Spleen (tissue), 11 donors: ENCODE measurements around the gene PKD1. TPM values are rescaled to one million over a fixed set of nuclear protein-coding genes. Genes with fewer than 3 reads are reported as not detected.

Experiments
- DNase-seq: peaks from one replicate; pipeline ENCODE4 v3.0.0-alpha.2; 2020
- H3K27ac ChIP-seq, 8 donors: fragments of 200-600 bp; sonication (generic) in 7 of 8; 1 replicate in 4 of 8; 2 replicates in 4 of 8; pipeline versions ENCODE4 v1.5.0 to v1.8.0; 2016 to 2021; ENCODE audit warnings: inconsistent platforms in 4 of 8, mild to moderate bottlenecking in 4 of 8, moderate library complexity in 1 of 8
- H3K27me3 ChIP-seq, 7 donors: fragments of 200-600 bp; sonication (generic) in 6 of 7; replicated peaks in 1 of 7; 1 replicate in 4 of 7; 2 replicates in 3 of 7; pipeline versions ENCODE4 v1.5.0 to v1.8.0; 2016 to 2021; ENCODE audit warnings: inconsistent platforms in 3 of 7, mild to moderate bottlenecking in 1 of 7
- H3K36me3 ChIP-seq, 6 donors: fragments of 200-600 bp; sonication (generic) in 5 of 6; 1 replicate in 4 of 6; 2 replicates in 2 of 6; pipeline versions ENCODE4 v1.5.0 to v1.8.0; 2016 to 2021; ENCODE audit warnings: inconsistent platforms in 2 of 6
- H3K4me1 ChIP-seq, 6 donors: fragments of 200-600 bp; sonication (generic) in 5 of 6; 1 replicate in 3 of 6; 2 replicates in 3 of 6; pipeline versions ENCODE4 v1.5.0 to v1.8.0; 2016 to 2021; ENCODE audit warnings: inconsistent platforms in 3 of 6
- H3K4me3 ChIP-seq, 8 donors: fragments of 200-600 bp; sonication (generic) in 7 of 8; 1 replicate in 4 of 8; 2 replicates in 4 of 8; pipeline versions ENCODE4 v1.5.0 to v1.8.0; 2016 to 2021; ENCODE audit warnings: inconsistent platforms in 4 of 8, mild to moderate bottlenecking in 4 of 8, moderate library complexity in 2 of 8
- H3K9me3 ChIP-seq, 8 donors: fragments of 200-600 bp; sonication (generic) in 7 of 8; 1 replicate in 4 of 8; 2 replicates in 4 of 8; pipeline versions ENCODE4 v1.5.0 to v1.8.0; 2016 to 2021; ENCODE audit warnings: inconsistent platforms in 4 of 8
- CTCF ChIP-seq, 11 experiments: fragments of 200-600 bp in 7 of 11; fragments of 450-650 bp in 4 of 11; sonication (generic) in 4 of 11; IDR thresholded peaks in 8 of 11; conservative IDR thresholded peaks in 3 of 11; 1 replicate in 7 of 11; 2 replicates in 4 of 11; pipeline versions ENCODE4 v1.4.0 to v1.8.0; 2016 to 2021; ENCODE audit warnings: antibody characterized with exemption in 11 of 11, inconsistent platforms in 4 of 11, mild to moderate bottlenecking in 1 of 11
- POLR2A ChIP-seq, 3 donors: fragments of 450-650 bp; IDR thresholded peaks; one replicate each; pipeline ENCODE4 v1.5.1; 2017; ENCODE audit warnings: antibody characterized with exemption in 3 of 3, mild to moderate bottlenecking in 1 of 3
- POLR2AphosphoS5 ChIP-seq, 3 donors: sonication (generic); formaldehyde crosslinking; IDR thresholded peaks; one replicate each; pipeline ENCODE4 v1.5.1; 2017; ENCODE audit warnings: antibody characterized with exemption in 3 of 3
- WGBS, 5 donors: extraction: QIAGEN DNeasy Blood & Tissue Kit in 3 of 5; methylation state at CpG; one replicate each; pipeline versions ENCODE4 v1.1.5 to v1.1.7; 2013 to 2018; 5-methylcytosine and 5-hydroxymethylcytosine counted together
- intact Hi-C: fragments of 100-400 bp; cut with DNase I; formaldehyde crosslinking; loops from one replicate; pipeline ENCODE4 v1.15.0; 2023; ENCODE audit warnings: low total_unique reads
- polyA plus RNA-seq, 3 donors: library from polyadenylated mRNA; stranded (reverse); fragments of 200-250 nt; gene quantifications; one replicate each; pipeline ENCODE4 v1.2.1, GENCODE V29; 2013
- total RNA-seq, 7 donors: library from RNA; depleted of rRNA in 3 of 7; stranded (reverse); fragments of >200 nt in 3 of 7; fragmentation: NEBNext Ultra II Directional in 4 of 7; extraction: Animal tissue kit (Norgen Biotek cat#: 25700) in 4 of 7; gene quantifications; one replicate each; pipeline versions ENCODE4 v1.1.0 to v1.2.1, GENCODE V29; 2016 to 2021
- donor health status: healthy with polysubstance abuse.
- donor health status: DM: no; HTN: no; CAD: no; lungs with moderate emphysema.
- donor health status: DM: no; HTN: no; CAD: no.
- donor health status: Bipolar disorder and iron deficiency.
- donor health status: healthy.
- donor health status: DM: no; HTN: no; CAD: no.
- donor health status: DM: yes; HTN: yes; CAD: no.

PKD1 gene
- total and polyA plus RNA-seq, 10 donors, result 14.0 to 124 (median 79.8) TPM

DNA sequence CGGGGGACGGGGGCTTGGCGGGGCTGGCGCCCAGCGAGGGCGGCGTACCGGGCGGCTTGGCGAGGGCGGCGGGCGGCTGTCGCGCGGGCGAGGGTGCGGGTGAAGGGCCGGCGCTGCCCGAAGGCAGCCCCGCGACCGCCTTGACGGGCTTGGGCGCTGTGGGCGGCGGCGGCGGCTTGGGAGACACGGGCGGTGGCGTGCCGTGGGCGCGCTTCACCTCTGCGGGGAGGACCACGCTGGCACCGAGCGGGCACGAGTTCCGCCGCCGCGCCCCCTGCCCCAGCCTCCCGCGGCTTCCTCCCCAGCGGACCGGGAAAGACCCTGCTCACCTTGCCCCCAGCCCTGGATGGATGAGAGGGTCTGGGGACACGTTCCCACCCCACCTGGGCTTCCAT, 43.4 kb upstream of the PKD1 start:
- TF ChIP-seq CTCF (IDR thresholded peaks at IDR 0.05 in 8 of 11, conservative IDR thresholded peaks at IDR 0.05 in 3 of 11), result no peak
- no peak for TF ChIP-seq POLR2AphosphoS5 (IDR thresholded peaks at IDR 0.05)
- TF ChIP-seq POLR2A (IDR thresholded peaks at IDR 0.05), result no peak
- Histone ChIP-seq H3K36me3 (peaks cover 2 to 49% (median 40%) of the 10 kb centered on the region in 6 donors), H3K4me1 (peaks cover 0 to 17% (median 4%) of the 10 kb centered on the region in 6 donors), H3K27ac (no peak overlapping the region), H3K27me3 (no peaks in the 10 kb centered on the region), H3K9me3 (peaks cover 0 to 6% (median 0%) of the 10 kb centered on the region in 8 donors), H3K4me3 (no peak overlapping the region)
- 41 to 68% (median 60%) methylated on average over 2 to 50 of the region's 50 CpGs for WGBS, 5 donors
- intact Hi-C loops, result no loop called here
- DNase-seq, result no peak

- DNase-seq, result no peak
- Histone ChIP-seq H3K27ac (no peak overlapping the region), H3K4me3 (no peak overlapping the region), H3K27me3 (no peaks in the 10 kb centered on the region), H3K4me1 (peaks cover 0 to 23% (median 7%) of the 10 kb centered on the region in 6 donors), H3K36me3 (peaks cover 4 to 55% (median 46%) of the 10 kb centered on the region in 6 donors), H3K9me3 (peaks cover 0 to 6% (median 0%) of the 10 kb centered on the region in 8 donors)
- WGBS, 5 donors, result 29 to 58% (median 42%) methylated on average over 50 to 106 of the region's 106 CpGs
- TF ChIP-seq POLR2A (IDR thresholded peaks at IDR 0.05) (no peak), POLR2AphosphoS5 (IDR thresholded peaks at IDR 0.05) (peak in 2 of 3 donors; percentile 42 to 62), CTCF (IDR thresholded peaks at IDR 0.05 in 8 of 11, conservative IDR thresholded peaks at IDR 0.05 in 3 of 11) (no peak)
- intact Hi-C loops, result no loop called here
Observed at GRCh38 chr16:2178321-2179106, 42.8 kb upstream of the PKD1 start.

GRCh38 chr16:2177561-2177960, 41.9 kb upstream of the PKD1 start:
- WGBS, 5 donors, result 91 to 97% (median 94%) methylated on average over 20 of the region's 20 CpGs
- Histone ChIP-seq H3K27ac (no peak overlapping the region), H3K4me3 (no peak overlapping the region), H3K4me1 (peaks cover 0 to 32% (median 12%) of the 10 kb centered on the region in 6 donors), H3K9me3 (peaks cover 0 to 6% (median 0%) of the 10 kb centered on the region in 8 donors), H3K27me3 (no peaks in the 10 kb centered on the region), H3K36me3 (peaks cover 4 to 64% (median 55%) of the 10 kb centered on the region in 6 donors)
- TF ChIP-seq CTCF (IDR thresholded peaks at IDR 0.05 in 8 of 11, conservative IDR thresholded peaks at IDR 0.05 in 3 of 11), result no peak
- peak in 2 of 3 donors; percentile 28 to 62 for TF ChIP-seq POLR2AphosphoS5 (IDR thresholded peaks at IDR 0.05)
- no peak for TF ChIP-seq POLR2A (IDR thresholded peaks at IDR 0.05)
- no peak for DNase-seq
- intact Hi-C loops, result no loop called here

DNA sequence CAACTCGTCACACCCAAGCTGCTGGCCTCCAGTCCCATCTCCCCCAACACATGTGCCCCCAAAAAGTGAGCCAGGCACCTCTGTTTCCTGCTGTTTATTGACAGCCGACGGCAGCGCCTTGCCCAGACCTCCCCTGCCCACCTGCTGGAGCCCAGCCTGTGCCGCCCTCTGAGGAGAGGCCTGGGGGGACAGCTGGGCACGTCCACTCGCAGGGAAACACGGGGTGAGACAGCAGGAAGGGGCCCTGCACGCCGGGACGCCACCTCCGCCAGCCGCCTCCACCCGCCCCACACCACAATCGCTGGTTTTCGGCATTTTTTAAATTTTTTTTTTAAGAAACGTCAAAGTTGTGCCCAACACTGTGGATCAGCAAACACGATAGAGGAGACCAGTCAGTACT, 41.4 kb upstream of the PKD1 start:
- TF ChIP-seq POLR2A (IDR thresholded peaks at IDR 0.05), result no peak
- TF ChIP-seq CTCF (IDR thresholded peaks at IDR 0.05 in 8 of 11, conservative IDR thresholded peaks at IDR 0.05 in 3 of 11), result no peak
- no peak for TF ChIP-seq POLR2AphosphoS5 (IDR thresholded peaks at IDR 0.05)
- DNase-seq, result no peak
- no peaks in the 10 kb centered on the region for H3K27me3 ChIP-seq
- no peak overlapping the region for H3K27ac ChIP-seq
- H3K9me3 ChIP-seq, result peaks cover 0 to 6% (median 0%) of the 10 kb centered on the region in 8 donors
- H3K4me3 ChIP-seq, result no peak overlapping the region
- intact Hi-C loops, result no loop called here
- peaks cover 0 to 36% (median 14%) of the 10 kb centered on the region in 6 donors for H3K4me1 ChIP-seq
- WGBS, 5 donors, result 88 to 93% (median 91%) methylated on average over 13 to 18 of the region's 18 CpGs
- H3K36me3 ChIP-seq, result peaks cover 4 to 69% (median 59%) of the 10 kb centered on the region in 6 donors
